NK-92 (cell line): Measurements from ENCODE around the gene RBMXL2.

ENCODE experiments used
- DNase-seq: peaks from one replicate; lab custom pipeline; 2025; ENCODE audit not compliant: unreplicated experiment; lab: John Stamatoyannopoulos, UW

The RBMXL2 gene

DNA sequence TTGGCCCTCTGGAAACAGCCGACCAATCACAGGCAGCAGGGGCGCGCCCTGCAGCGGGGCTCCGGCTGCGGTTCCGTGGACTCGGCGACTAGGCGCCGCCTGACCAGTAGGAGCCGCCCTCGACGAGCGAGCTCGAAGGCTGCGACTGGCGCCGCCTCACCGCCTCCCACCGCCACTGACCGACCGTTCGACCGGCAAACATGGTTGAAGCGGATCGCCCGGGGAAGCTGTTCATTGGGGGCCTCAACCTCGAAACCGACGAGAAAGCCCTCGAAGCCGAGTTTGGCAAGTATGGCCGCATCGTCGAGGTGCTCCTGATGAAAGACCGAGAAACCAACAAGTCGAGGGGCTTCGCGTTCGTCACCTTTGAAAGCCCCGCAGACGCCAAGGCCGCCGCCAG is at the start of gene RBMXL2:
RBMXL2 (plus strand) TSS at position 78 of the 400 bp plus-strand sequence; CDS start at position 201, 123 bp downstream.
- no peak for DNase-seq

- DNase-seq: no peak
Observed at GRCh38 chr11:7046474-7047175, 42.2 kb upstream of the RBMXL2 start.

DNA sequence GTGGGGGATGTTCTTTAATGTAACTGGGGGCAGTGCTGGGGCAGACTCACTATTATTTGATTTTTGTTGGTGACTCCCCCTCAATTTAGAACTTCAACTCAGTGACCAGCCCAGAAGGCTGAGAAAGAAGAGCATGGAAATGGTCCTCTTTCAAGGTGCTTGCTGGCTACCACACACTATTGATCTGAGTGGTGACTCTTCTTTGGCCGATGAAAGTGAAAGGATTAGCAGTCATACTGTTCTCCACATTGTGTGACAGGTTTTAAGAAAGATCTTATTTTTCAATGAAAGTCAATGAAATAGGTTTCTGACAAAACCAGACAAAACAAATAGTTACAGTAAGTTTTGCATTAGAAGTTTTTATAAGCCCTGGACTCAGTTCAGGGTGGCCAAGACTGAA is 38.6 kb upstream of the RBMXL2 start:
- no peak for DNase-seq

- no peak for DNase-seq
Observed at GRCh38 chr11:7056828-7057513, 31.8 kb upstream of the RBMXL2 start.

GRCh38 chr11:7057641-7058040 is 31.2 kb upstream of the RBMXL2 start:
- DNase-seq: no peak

DNA sequence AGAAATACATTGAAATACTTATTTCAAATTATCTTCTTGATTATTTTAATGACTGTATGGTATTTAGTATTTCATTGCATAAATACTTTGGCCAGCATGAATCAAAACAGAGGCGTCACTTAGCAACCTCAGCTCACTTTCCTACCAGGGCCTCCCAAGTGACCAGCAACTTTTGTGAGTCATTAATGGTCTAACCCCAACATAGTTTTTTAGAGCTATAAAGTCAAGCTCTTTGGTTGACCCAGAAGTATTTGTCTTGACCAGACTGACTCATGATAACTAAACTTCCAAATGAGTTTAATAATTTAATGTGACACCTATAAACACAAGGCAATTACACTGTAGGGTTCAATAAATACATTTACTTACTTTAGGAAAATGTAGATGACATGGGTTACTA is 27.9 kb upstream of the RBMXL2 start:
- DNase-seq: no peak

DNA sequence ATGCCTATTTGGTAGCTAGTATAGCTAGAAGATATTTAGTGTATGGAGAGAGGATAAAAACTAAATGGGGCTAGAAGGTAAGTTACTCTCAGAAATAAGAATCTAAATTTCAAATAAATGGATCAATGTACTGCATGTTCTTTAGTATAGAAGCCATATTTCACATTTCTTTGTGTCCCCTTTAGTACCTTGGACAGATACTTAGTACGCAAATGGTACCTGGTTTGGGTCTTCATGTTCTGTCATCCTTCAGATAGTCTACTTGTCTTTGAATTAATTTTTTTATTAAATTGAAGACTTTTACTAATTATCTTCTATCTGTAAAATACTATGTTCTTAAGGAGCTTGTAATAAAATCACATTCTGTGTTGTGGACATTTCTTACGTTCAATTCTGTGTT is 26.3 kb upstream of the RBMXL2 start:
- no peak for DNase-seq

DNA sequence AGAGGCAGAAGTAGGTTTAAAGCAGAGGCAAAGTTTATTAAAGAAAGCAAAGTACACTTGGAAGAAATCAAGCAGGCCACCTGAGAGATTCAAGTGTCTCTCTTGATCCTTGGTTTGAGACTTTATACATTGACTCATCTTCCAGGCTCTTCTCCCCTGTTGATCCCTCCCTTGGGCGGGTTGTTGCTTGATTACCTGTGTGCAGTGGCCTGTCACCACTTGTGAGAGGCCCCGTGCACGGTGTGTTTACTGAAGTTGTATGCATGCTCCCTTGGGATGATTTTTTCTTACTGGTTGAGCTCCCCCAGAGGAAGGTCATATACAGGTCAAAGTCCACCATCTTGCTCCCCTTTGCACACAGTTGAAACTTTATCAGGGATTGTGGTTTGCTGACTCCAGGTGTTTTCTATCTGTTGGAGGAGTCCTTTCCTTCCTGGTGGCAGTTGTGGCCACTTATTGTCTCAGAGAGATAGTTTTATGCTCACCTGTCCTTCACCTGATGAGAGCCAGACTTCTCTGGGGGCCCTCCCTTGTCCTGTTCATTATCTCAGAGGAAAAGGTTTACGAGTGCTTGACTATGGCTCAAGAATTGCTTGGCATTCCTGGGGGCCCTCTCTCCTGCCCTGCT is 16.3 kb upstream of the RBMXL2 start:
- DNase-seq: no peak

DNA sequence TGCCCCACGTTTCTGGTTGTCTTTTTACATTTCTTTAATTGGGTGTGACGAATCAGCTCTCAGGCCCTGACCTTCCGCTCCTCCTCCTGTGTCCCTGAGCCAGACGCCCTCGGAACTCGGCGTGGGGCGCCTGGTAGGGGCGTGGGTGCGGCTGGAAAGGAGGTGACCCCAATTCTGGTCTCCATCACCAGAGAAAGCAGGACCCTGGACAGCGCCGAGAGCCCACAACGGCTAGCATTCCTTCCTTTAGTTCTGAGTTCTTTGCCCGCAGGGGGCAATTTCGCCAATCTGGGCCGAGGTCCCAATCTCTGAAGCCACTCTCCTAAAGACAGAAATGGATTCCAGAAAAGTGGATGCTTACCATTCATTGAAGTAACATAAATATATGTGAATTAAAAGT is 11.7 kb upstream of the RBMXL2 start:
- DNase-seq: no peak

GRCh38 chr11:7079545-7080135 is 9.2 kb upstream of the RBMXL2 start:
- no peak for DNase-seq

DNA sequence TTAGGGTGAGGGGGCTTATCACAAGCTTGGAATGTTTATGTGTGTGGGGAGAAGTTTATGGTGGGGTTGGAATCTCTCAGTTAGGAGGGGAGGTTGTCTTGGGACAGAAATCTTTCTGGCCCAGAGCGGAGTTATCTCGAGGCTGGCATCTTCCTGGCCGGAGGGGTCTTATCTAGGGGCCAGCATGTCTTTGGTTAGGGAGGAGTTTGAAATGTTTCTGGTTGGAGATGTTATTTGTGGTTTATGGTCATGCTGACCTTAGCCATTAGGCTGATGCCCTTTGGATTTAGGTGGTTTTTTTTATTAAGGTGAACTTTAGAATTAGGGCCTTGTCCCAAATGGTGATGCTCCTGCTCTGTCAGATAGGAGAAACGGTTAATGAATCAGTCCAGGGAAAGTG is 7.9 kb upstream of the RBMXL2 start:
- no peak for DNase-seq

- DNase-seq: no peak
Observed at GRCh38 chr11:7081441-7081840, 7.4 kb upstream of the RBMXL2 start.

GRCh38 chr11:7089328-7090251 is 792 bp downstream of the RBMXL2 start:
- no peak for DNase-seq

GRCh38 chr11:7098235-7098832 is 9.5 kb downstream of the RBMXL2 start:
- DNase-seq: no peak

DNA sequence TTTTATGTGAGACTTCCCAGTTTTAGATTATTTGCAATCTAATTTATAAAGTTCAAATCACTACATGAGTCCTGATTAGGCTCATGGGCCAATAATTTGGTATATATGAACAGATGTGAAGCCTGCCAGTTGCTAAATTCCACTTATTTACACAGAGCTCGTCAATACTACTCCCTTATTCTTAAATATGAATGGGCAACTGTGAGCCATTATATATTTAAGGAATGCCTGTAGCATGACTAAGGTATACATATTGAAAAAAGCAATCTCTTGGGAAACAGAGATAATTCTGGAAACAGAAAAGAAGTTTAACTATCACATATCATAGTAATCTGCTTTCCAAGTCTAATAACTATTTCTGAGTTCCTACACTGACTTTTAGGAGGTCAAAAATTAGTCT is 27.0 kb downstream of the RBMXL2 start:
- DNase-seq: no peak

GRCh38 chr11:7116370-7116769 is 27.6 kb downstream of the RBMXL2 start:
- DNase-seq: no peak

- no peak for DNase-seq
Observed at GRCh38 chr11:7138051-7138450, 49.3 kb downstream of the RBMXL2 start.
